ENCODE data around the gene LPA. TPM values are rescaled to one million over a fixed set of nuclear protein-coding genes. Genes with fewer than 3 reads are reported as not detected.
A peak's percentile ranks its signal among the peaks of the same experiment; 100 is the strongest.
"Not testable (repeated sequence)": the region's sequence is repeated elsewhere in the genome, so short reads cannot be mapped to it uniquely, and the experiment has no call there.

Gene LPA
- total RNA-seq, 1 donor from 2014 or later = not detected

DNA sequence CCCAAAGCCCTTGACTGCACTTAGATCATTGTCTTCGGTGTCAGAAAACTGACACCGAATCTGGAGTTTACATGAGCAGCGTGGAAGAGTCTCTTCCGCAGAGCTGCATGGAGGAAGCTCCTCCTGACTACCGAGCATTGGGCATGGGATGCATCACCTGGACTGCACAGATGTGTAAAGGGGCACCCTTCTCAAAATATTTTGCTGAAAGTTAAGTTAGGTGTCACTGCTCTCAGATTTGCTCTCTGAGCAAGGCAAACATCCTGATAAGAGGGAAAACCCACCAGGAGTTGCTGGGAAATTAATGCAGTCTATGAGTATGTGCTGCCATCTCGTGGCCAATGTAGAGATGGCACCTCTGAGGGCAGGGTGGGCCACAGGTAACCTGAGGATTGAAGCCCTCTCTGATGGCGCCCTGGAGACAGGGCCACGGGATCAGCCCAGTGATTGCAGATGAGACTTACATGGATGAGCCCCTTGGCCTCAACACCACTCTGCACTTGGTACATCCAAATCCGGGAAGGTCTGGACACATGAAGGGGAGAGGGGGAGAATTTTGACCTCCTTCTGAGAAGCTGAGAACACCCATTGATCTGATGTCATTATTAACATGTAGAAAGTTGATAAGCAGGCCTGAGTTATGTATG, 129.9 kb downstream of the LPA start:
- Mint-ChIP-seq H3K4me1 (ENCODE audit: unreplicated experiment) (no peaks in the 10 kb centered on the region), H3K9me3 (ENCODE audit: unreplicated experiment) (peaks cover 2% of the 10 kb centered on the region), H3K27ac (ENCODE audit: unreplicated experiment) (no peak overlapping the region), H3K36me3 (ENCODE audit: unreplicated experiment) (no peaks in the 10 kb centered on the region), H3K27me3 (ENCODE audit: unreplicated experiment) (peaks cover 9% of the 10 kb centered on the region), H3K4me3 (ENCODE audit: unreplicated experiment) (no peak overlapping the region)
- peak; percentile 88 for DNase-seq (ENCODE audit: extremely low spot score, unreplicated experiment)
- TF ChIP-seq, protein P1, sequence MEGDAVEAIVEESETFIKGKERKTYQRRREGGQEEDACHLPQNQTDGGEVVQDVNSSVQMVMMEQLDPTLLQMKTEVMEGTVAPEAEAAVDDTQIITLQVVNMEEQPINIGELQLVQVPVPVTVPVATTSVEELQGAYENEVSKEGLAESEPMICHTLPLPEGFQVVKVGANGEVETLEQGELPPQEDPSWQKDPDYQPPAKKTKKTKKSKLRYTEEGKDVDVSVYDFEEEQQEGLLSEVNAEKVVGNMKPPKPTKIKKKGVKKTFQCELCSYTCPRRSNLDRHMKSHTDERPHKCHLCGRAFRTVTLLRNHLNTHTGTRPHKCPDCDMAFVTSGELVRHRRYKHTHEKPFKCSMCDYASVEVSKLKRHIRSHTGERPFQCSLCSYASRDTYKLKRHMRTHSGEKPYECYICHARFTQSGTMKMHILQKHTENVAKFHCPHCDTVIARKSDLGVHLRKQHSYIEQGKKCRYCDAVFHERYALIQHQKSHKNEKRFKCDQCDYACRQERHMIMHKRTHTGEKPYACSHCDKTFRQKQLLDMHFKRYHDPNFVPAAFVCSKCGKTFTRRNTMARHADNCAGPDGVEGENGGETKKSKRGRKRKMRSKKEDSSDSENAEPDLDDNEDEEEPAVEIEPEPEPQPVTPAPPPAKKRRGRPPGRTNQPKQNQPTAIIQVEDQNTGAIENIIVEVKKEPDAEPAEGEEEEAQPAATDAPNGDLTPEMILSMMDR (IDR thresholded peaks at IDR 0.05) = peak; percentile 93

DNA sequence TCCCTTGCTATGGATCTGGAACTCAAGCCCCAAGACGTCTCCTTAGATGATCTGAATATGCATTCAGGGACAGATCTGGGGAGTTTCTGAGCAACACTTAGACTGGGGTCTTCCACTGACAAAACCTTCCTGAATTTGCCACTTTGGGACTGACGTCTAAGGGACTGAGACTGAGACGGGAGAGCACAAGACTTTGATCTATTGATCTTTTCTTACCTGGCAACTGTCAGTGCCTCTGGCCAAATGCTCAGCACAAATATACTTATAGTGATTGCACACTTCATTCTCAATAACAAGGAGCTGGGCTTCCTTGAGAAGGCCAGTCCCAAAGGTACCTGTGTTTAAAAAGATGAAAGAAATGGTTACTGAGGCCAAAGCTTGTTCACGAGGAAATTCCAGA, 131.8 kb downstream of the LPA start:
- Mint-ChIP-seq H3K27ac (ENCODE audit: unreplicated experiment) (no peak overlapping the region), H3K4me1 (ENCODE audit: unreplicated experiment) (no peaks in the 10 kb centered on the region), H3K36me3 (ENCODE audit: unreplicated experiment) (no peaks in the 10 kb centered on the region), H3K9me3 (ENCODE audit: unreplicated experiment) (peaks cover 7% of the 10 kb centered on the region), H3K4me3 (ENCODE audit: unreplicated experiment) (no peak overlapping the region), H3K27me3 (ENCODE audit: unreplicated experiment) (peaks cover 14% of the 10 kb centered on the region)
- TF ChIP-seq, protein P1 (IDR thresholded peaks at IDR 0.05) = no peak
- DNase-seq (ENCODE audit: extremely low spot score, unreplicated experiment) = no peak

DNA sequence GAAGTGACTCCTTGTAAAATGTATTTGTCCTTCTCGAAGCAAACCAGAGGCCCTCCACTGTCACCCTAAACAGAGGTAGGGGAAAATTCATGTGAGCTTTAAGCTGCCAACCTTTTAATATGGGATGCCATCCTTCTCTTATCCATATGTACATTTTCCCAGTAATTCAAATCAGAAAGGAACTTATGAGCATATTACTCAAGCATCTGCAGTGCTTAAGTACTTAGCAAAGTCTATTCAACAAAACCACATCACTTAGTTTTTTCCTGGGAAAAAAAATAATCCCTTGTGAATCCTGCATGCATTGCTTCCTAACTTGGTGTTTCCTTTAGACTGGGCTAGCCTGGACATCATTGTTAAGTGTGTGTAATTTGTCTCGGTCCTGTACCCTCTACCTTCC, 132.2 kb downstream of the LPA start:
- Mint-ChIP-seq H3K27ac (ENCODE audit: unreplicated experiment) (no peak overlapping the region), H3K27me3 (ENCODE audit: unreplicated experiment) (peaks cover 17% of the 10 kb centered on the region)

DNA sequence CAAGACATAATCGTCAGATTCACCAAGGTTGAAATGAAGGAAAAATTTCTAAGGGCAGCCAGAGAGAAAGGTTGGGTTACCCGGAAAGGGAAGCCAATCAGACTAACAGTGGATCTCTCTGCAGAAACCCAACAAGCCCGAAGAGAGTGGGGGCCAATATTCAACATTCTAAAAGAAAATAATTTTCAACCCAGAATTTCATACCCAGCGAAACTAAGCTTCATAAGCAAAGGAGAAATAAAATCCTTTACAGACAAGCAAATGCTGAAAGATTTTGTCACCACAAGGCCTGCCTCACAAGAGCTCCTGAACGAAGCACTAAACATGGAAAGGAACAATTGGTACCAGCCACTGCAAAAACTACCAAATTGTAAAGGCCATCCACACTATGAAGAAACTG, 134.6 kb downstream of the LPA start:
- not testable (repeated sequence) for H3K27ac Mint-ChIP-seq (ENCODE audit: unreplicated experiment); H3K9me3 Mint-ChIP-seq (ENCODE audit: unreplicated experiment); DNase-seq (ENCODE audit: extremely low spot score, unreplicated experiment); H3K4me1 Mint-ChIP-seq (ENCODE audit: unreplicated experiment); H3K4me3 Mint-ChIP-seq (ENCODE audit: unreplicated experiment); H3K36me3 Mint-ChIP-seq (ENCODE audit: unreplicated experiment)
- H3K27me3 Mint-ChIP-seq (ENCODE audit: unreplicated experiment) = peaks cover 17% of the 10 kb centered on the region

More for the DNA sequence above, 132.2 kb downstream of the LPA start:
- Mint-ChIP-seq H3K4me1 (ENCODE audit: unreplicated experiment) (no peaks in the 10 kb centered on the region), H3K36me3 (ENCODE audit: unreplicated experiment) (no peaks in the 10 kb centered on the region), H3K9me3 (ENCODE audit: unreplicated experiment) (peaks cover 8% of the 10 kb centered on the region), H3K4me3 (ENCODE audit: unreplicated experiment) (no peak overlapping the region)
- TF ChIP-seq, protein P1 (IDR thresholded peaks at IDR 0.05) = no peak
- DNase-seq (ENCODE audit: extremely low spot score, unreplicated experiment) = no peak

DNA sequence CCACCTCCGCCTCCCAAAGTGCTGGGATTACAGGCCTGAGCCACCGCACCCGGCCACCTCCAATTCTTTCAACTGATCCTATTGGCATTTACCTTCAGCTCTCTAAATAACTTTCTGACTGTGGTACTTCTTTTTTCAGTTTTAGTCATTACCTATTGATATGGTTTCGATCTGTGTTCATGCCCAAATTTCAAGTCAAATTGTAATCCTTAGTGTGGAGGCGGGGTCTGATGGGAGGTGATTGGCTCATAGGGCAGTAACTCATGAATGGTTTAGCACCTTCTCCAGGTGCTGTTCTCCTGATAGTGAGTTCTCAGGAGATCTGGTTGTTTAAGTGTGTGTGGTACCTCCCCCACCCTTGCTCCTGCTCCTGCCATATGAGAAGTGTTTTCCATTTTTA, 140.9 kb downstream of the LPA start:
- H3K27ac Mint-ChIP-seq (ENCODE audit: unreplicated experiment) = no peak overlapping the region

More for the DNA sequence above, 140.9 kb downstream of the LPA start:
- H3K9me3 Mint-ChIP-seq (ENCODE audit: unreplicated experiment) = peaks cover 3% of the 10 kb centered on the region
- no peaks in the 10 kb centered on the region for H3K36me3 Mint-ChIP-seq (ENCODE audit: unreplicated experiment)
- peaks cover 8% of the 10 kb centered on the region for H3K27me3 Mint-ChIP-seq (ENCODE audit: unreplicated experiment)
- no peak overlapping the region for H3K4me3 Mint-ChIP-seq (ENCODE audit: unreplicated experiment)
- TF ChIP-seq, protein P1 (IDR thresholded peaks at IDR 0.05) = no peak
- peaks cover 9% of the 10 kb centered on the region for H3K4me1 Mint-ChIP-seq (ENCODE audit: unreplicated experiment)
- no peak for DNase-seq (ENCODE audit: extremely low spot score, unreplicated experiment)

All from osteocyte (in vitro differentiated cells).